HG03175 (cell line): Measurements from ENCODE around the gene MOB2.

Experiments used
- ATAC-seq: cut with Tn5 transposase; IDR thresholded peaks from one replicate; pipeline ENCODE4 v1.9.1; 2021; ENCODE audit warnings: mild to moderate bottlenecking, moderate library complexity; ENCODE audit not compliant: unreplicated experiment

The MOB2 gene

DNA sequence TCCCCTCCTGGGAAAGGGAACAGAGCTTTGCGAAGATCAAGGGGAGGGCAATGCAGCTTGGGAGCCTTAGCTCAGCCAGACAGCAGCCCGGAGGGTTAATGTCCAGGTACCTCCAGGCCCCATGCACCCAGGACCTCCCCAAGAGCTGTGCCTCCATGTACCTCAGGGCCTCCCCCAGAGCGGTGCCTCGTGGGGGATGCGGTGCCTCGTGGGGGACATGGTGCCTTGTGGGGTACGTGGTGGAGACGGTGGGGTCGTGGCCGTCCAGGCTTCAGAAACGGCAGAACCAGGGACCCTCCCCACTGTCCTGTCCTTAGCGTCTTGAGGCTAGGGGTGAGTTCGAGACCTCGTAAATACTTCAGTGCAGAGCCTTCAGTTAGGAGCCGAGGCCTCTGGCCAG lies 63.6 kb downstream of the MOB2 start:
- ATAC-seq = no peak

DNA sequence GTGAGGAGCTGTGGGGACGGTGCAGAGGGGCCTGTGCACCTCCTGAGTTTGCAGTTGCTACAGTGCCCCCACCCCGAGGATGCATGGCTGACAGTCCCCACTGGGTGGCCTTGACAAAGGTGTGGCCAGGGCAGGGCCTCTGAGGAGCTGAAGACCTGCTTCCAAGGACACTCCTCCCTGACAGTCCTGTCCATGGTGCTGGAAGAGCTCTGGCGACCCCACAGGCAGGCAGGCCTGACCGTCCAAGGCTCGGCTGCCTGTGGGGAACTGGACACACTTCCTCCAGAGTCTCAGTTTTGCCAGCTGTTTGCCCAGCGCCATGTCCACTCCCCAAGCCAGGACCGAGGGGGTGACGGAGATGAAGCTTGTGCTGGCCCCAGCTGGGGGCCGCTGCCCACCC lies 64.1 kb downstream of the MOB2 start:
- no peak for ATAC-seq

DNA sequence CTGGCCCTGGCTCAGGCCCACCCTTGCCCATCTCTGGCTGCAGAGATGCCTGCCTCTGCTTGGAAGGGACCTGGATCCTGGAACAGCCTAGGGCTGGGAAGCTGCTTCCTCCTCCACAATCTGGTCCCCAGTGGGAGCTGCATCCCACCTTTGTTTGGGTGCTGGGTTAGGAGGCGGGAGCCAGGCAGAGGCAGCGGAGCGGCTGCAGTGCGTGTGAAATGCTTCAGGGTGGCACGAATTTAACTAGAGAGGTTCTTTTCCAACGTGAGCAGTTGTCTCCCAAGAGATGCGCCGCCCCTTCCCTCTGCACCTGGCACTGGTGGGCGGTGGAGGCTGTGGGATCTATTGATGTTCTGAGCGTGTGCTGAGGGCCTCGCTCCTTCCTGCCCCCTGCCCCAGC lies 65.3 kb downstream of the MOB2 start:
- no peak for ATAC-seq

DNA sequence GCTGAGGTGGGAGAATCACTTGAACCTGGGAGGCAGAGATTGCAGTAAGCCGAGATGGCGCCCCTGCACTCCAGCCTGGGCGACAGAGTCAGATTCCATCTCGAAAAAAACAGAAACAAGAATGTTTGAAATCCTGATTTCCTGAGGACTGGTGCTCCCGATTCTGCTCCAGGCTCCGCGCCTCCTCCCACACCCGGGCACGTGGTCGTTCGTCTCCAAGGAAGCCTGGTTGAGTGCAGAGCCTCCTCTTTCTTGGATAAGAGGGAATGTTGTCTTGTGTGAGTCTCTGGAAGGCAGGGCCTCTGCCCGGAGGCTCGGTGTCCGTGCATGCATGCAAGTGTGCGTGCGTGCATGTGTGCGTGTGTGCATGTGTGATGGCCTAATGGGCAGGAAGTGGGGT lies 66.8 kb downstream of the MOB2 start:
- ATAC-seq = no peak
